NB4 (cell line): ENCODE measurements around the gene TARS1.

Experiments
- DNase-seq: peaks from one replicate; pipeline ENCODE4 v3.0.0; 2010; ENCODE audit warnings: low read depth
- H3K4me3 ChIP-seq: one replicate; pipeline ENCODE4 v1.5.1; 2011; ENCODE audit warnings: mild to moderate bottlenecking, low read depth, low read length, moderate library complexity
- MYC ChIP-seq: IDR thresholded peaks from 2 replicates; pipeline ENCODE4 v1.6.1; 2011; ENCODE audit warnings: low read depth, low read length
- POLR2A ChIP-seq: IDR thresholded peaks from 2 replicates; pipeline ENCODE4 v1.6.1; 2011; ENCODE audit warnings: mild to moderate bottlenecking; ENCODE audit not compliant: insufficient read length; ENCODE audit errors: extremely low read depth
- TF ChIP-seq, protein P1 (sequence below): IDR thresholded peaks from 2 replicates; pipeline ENCODE4 v1.6.1; 2011; ENCODE audit warnings: low read depth, low read length
- TF ChIP-seq, protein P2 (sequence below): IDR thresholded peaks from one replicate; pipeline ENCODE4 v1.5.1; 2012; ENCODE audit warnings: low read depth, low read length

The TARS1 gene

GRCh38 chr5:33480876-33481275 lies 40.1 kb downstream of the TARS1 start:
- TF ChIP-seq MYC (no peak), POLR2A (no peak)
- TF ChIP-seq, protein P1, sequence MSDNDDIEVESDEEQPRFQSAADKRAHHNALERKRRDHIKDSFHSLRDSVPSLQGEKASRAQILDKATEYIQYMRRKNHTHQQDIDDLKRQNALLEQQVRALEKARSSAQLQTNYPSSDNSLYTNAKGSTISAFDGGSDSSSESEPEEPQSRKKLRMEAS, result no peak
- TF ChIP-seq, protein P2, sequence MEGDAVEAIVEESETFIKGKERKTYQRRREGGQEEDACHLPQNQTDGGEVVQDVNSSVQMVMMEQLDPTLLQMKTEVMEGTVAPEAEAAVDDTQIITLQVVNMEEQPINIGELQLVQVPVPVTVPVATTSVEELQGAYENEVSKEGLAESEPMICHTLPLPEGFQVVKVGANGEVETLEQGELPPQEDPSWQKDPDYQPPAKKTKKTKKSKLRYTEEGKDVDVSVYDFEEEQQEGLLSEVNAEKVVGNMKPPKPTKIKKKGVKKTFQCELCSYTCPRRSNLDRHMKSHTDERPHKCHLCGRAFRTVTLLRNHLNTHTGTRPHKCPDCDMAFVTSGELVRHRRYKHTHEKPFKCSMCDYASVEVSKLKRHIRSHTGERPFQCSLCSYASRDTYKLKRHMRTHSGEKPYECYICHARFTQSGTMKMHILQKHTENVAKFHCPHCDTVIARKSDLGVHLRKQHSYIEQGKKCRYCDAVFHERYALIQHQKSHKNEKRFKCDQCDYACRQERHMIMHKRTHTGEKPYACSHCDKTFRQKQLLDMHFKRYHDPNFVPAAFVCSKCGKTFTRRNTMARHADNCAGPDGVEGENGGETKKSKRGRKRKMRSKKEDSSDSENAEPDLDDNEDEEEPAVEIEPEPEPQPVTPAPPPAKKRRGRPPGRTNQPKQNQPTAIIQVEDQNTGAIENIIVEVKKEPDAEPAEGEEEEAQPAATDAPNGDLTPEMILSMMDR, result no peak
- H3K4me3 ChIP-seq, result no peak overlapping the region
- no peak for DNase-seq

- no peak overlapping the region for H3K4me3 ChIP-seq
- no peak for TF ChIP-seq POLR2A
- TF ChIP-seq, protein P2, result no peak
- no peak for TF ChIP-seq MYC
- TF ChIP-seq, protein P1, result no peak
- peak; percentile 6 for DNase-seq
These were observed 41.6 kb downstream of the TARS1 start for GRCh38 chr5:33482335-33482734.

- no peak for TF ChIP-seq MYC
- no peak for TF ChIP-seq POLR2A
- TF ChIP-seq, protein P1, result no peak
- TF ChIP-seq, protein P2, result no peak
- no peak for DNase-seq
- H3K4me3 ChIP-seq, result no peak overlapping the region
These were observed 46.5 kb downstream of the TARS1 start for GRCh38 chr5:33487236-33487635.

DNA sequence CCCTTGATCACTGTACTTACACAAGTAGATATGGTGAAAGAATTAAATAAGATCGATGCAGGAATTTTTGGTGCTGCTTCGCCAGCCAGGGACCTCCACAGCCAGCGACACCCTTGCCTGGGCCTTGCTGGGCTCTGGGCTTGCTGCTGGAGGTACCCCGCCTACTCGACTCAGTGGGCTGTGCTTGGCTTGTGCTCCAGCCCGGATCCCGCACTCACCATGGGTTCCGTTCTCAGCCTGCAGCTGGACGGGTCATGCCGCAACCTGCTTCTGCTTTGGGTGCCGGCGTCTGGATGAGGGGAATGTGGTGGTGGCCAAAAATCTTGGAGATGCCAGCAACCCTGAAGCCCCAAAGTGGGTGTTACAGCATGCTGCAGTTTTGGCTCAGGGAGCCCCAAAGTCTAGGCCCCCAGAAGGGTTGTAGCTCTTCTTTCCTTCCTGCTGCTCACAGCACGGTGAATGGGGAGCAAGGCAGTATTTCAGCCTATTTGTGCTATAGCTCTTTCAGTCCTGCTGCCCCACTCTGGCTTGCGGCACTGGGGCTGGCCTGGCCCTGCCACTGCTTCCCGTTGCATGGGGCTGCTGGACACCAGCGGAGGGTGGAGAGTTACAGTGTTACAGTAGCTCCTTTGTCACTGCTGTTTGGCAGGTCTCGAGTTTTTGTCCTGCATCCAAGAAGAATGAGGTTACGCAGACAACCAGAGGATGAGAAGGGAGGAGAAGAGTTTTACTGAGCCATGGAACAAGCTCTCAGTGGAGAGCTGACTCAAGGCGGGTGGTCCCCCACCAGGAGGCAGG lies 48.0 kb downstream of the TARS1 start:
- no peak for DNase-seq
- H3K4me3 ChIP-seq, result no peak overlapping the region
- TF ChIP-seq, protein P1, result no peak
- TF ChIP-seq POLR2A (no peak), MYC (no peak)
- TF ChIP-seq, protein P2, result no peak

- DNase-seq, result no peak
- H3K4me3 ChIP-seq, result no peak overlapping the region
- TF ChIP-seq, protein P1, result no peak
- TF ChIP-seq, protein P2, result no peak
- TF ChIP-seq POLR2A (no peak), MYC (no peak)
These were observed 48.8 kb downstream of the TARS1 start for GRCh38 chr5:33489481-33490067.
